Stomach (tissue), 4 donors: ENCODE data around the gene MYCBP2.

Source experiments
- CTCF ChIP-seq, 7 experiments: fragments of 450-650 bp in 4 of 7; fragments of 200-600 bp in 3 of 7; sonication (generic) in 3 of 7; IDR thresholded peaks; one replicate each; pipeline ENCODE4 v1.5.1; 2016 to 2019; ENCODE audit warnings: antibody characterized with exemption in 7 of 7, control low read depth in 2 of 7, mild to moderate bottlenecking in 1 of 7
- EP300 ChIP-seq: sonication (generic); formaldehyde crosslinking; IDR thresholded peaks from one replicate; pipeline ENCODE4 v1.6.1; 2017; ENCODE audit warnings: antibody characterized with exemption
- POLR2A ChIP-seq, 4 donors: fragments of 450-650 bp; IDR thresholded peaks; one replicate each; pipeline ENCODE4 v1.6.1; 2016; ENCODE audit warnings: antibody characterized with exemption in 4 of 4, control low read depth in 2 of 4, mild to moderate bottlenecking in 1 of 4, moderate library complexity in 1 of 4
- POLR2AphosphoS5 ChIP-seq, 3 donors: sonication (generic); formaldehyde crosslinking; IDR thresholded peaks; one replicate each; pipeline ENCODE4 v1.6.1; 2016; ENCODE audit warnings: antibody characterized with exemption in 3 of 3

GRCh38 chr13:77177646-77178045 is 149.2 kb downstream of the MYCBP2 start:
- TF ChIP-seq CTCF (IDR thresholded peaks at IDR 0.05): no peak
- TF ChIP-seq POLR2A (IDR thresholded peaks at IDR 0.05): no peak
- no peak for TF ChIP-seq EP300
- no peak for TF ChIP-seq POLR2AphosphoS5 (IDR thresholded peaks at IDR 0.05)
